Neural progenitor cell (in vitro differentiated cells): ENCODE measurements around the gene THRB. TPM values are rescaled to one million over a fixed set of nuclear protein-coding genes. Genes with fewer than 3 reads are reported as not detected.

Experiments
- DNase-seq: peaks from one replicate; pipeline ENCODE4 v3.0.0-alpha.2; 2016; ENCODE audit warnings: low spot score
- H2AFZ ChIP-seq: fragments of 200-600 bp; sonication (generic); replicated peaks from 2 replicates; pipeline ENCODE4 v1.6.1; 2016; ENCODE audit warnings: antibody characterized with exemption
- H3F3A ChIP-seq: fragments of 200-600 bp; sonication (generic); 2 replicates; pipeline ENCODE4 v1.6.1; 2016; ENCODE audit warnings: antibody characterized with exemption, low read depth
- H3K27ac ChIP-seq: fragments of 200-600 bp; sonication (generic); 2 replicates; pipeline ENCODE4 v1.5.1; 2016; ENCODE audit warnings: mild to moderate bottlenecking
- H3K27me3 ChIP-seq: fragments of 200-600 bp; sonication (generic); 2 replicates; pipeline ENCODE4 v1.6.1; 2016; ENCODE audit warnings: mild to moderate bottlenecking, moderate library complexity
- H3K36me3 ChIP-seq: fragments of 200-600 bp; sonication (generic); 2 replicates; pipeline ENCODE4 v1.5.1; 2016
- H3K4me1 ChIP-seq: fragments of 200-600 bp; sonication (generic); 2 replicates; pipeline ENCODE4 v1.6.1; 2016; ENCODE audit warnings: mixed run types
- H3K4me2 ChIP-seq: fragments of 200-600 bp; sonication (generic); 2 replicates; pipeline ENCODE4 v1.6.1; 2016
- H3K4me3 ChIP-seq: fragments of 200-600 bp; sonication (generic); 2 replicates; pipeline ENCODE4 v1.5.1; 2016
- H3K79me2 ChIP-seq: fragments of 200-600 bp; sonication (generic); 2 replicates; pipeline ENCODE4 v1.6.1; 2016; ENCODE audit warnings: low read depth
- H3K9ac ChIP-seq: fragments of 200-600 bp; sonication (generic); 2 replicates; pipeline ENCODE4 v1.6.1; 2016
- H3K9me3 ChIP-seq: fragments of 200-600 bp; sonication (generic); 2 replicates; pipeline ENCODE4 v1.5.1; 2016; ENCODE audit warnings: low read depth
- H4K20me1 ChIP-seq: fragments of 200-600 bp; sonication (generic); 2 replicates; pipeline ENCODE4 v1.6.1; 2016; ENCODE audit warnings: low read depth
- H3K27ac Mint-ChIP-seq: 3 replicates; pipeline ENCODE4 v1.8.0; 2021; ENCODE audit warnings: mixed read lengths
- H3K27me3 Mint-ChIP-seq: 2 replicates; pipeline ENCODE4 v1.8.0; 2022; ENCODE audit warnings: low read depth, mild to moderate bottlenecking, inconsistent platforms, moderate library complexity, mixed read lengths; ENCODE audit not compliant: insufficient read depth
- H3K36me3 Mint-ChIP-seq: 3 replicates; pipeline ENCODE4 v1.8.0; 2021; ENCODE audit warnings: mixed read lengths
- H3K4me1 Mint-ChIP-seq: 3 replicates; pipeline ENCODE4 v1.8.0; 2021; ENCODE audit warnings: mixed read lengths
- H3K4me3 Mint-ChIP-seq: 3 replicates; pipeline ENCODE4 v1.8.0; 2021; ENCODE audit warnings: mild to moderate bottlenecking, moderate library complexity, mixed read lengths
- H3K9me3 Mint-ChIP-seq: 3 replicates; pipeline ENCODE4 v1.8.0; 2020; ENCODE audit warnings: mixed read lengths
- CTCF ChIP-seq: fragments of 200-600 bp; sonication (generic); IDR thresholded peaks from 2 replicates; pipeline ENCODE4 v1.5.1; 2017; ENCODE audit warnings: antibody characterized with exemption, mild to moderate bottlenecking
- EZH2 ChIP-seq: fragments of 200-600 bp; sonication (generic); IDR thresholded peaks from 2 replicates; pipeline ENCODE4 v1.6.1; 2017; ENCODE audit warnings: antibody characterized with exemption, mild to moderate bottlenecking, moderate library complexity
- EZH2phosphoT487 ChIP-seq: fragments of 200-600 bp; sonication (generic); IDR thresholded peaks from 2 replicates; pipeline ENCODE4 v1.6.1; 2017; ENCODE audit warnings: antibody characterized with exemption
- total RNA-seq: library from RNA; depleted of rRNA; stranded (reverse); fragments of >200 nt; gene quantifications from 2 replicates; pipeline ENCODE4 v1.2.3, GENCODE V29; 2015; ENCODE audit warnings: low replicate concordance

THRB gene
- total RNA-seq, 1 donor from 2014 or later: 1.2 TPM

- H3F3A ChIP-seq: peaks cover 7% of the 10 kb centered on the region
- Mint-ChIP-seq H3K9me3 (no peaks in the 10 kb centered on the region), H3K27me3 (peaks cover 4% of the 10 kb centered on the region), H3K4me3 (no peak overlapping the region), H3K36me3 (no peaks in the 10 kb centered on the region), H3K27ac (no peak overlapping the region), H3K4me1 (peaks cover 11% of the 10 kb centered on the region)
- peak overlapping the region; percentile 25 for H3K4me2 ChIP-seq
- DNase-seq: no peak
- H3K79me2 ChIP-seq: no peaks in the 10 kb centered on the region
- H3K9me3 ChIP-seq: no peaks in the 10 kb centered on the region
- no peak overlapping the region for H3K4me3 ChIP-seq
- H3K36me3 ChIP-seq: no peaks in the 10 kb centered on the region
- H4K20me1 ChIP-seq: no peaks in the 10 kb centered on the region
- peaks cover 14% of the 10 kb centered on the region for H3K4me1 ChIP-seq
- no peak overlapping the region for H3K27ac ChIP-seq
- H3K27me3 ChIP-seq: no peaks in the 10 kb centered on the region
- TF ChIP-seq CTCF (no peak), EZH2phosphoT487 (no peak), EZH2 (no peak)
- H3K9ac ChIP-seq: no peak overlapping the region
- H2AFZ ChIP-seq: no peak overlapping the region
Observed at GRCh38 chr3:24271228-24271627, 223.4 kb downstream of the THRB start.

- H3K36me3 ChIP-seq: no peaks in the 10 kb centered on the region
Observed at GRCh38 chr3:24270744-24271143, 223.9 kb downstream of the THRB start.

DNA sequence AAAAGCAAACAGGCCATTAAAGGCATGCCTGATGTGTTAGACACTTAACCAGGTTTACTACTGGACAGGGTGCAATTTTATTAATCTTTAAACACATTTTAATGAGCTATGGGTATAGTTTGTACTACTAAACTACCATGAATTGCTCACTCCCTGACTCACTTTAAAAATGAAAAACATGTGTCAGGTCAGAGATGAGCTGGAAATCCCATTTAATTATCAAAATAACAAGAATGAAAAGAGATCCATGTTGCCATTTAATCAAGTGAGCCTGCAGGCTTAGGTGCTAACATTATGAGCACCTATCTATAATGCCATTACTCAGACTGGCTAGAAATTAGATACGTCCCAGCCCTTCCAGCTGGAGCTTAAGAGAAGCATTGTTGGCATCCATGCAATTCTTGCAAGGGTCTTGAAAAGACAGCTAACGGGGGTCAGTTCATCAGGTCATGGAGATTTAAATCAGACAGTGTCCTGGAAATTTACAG lies 224.4 kb downstream of the THRB start:
- Histone ChIP-seq H3K9me3 (no peaks in the 10 kb centered on the region), H3K27ac (no peak overlapping the region), H3K4me1 (peaks cover 14% of the 10 kb centered on the region), H3K9ac (no peak overlapping the region), H3K4me2 (peak overlapping the region; percentile 25), H3F3A (peaks cover 7% of the 10 kb centered on the region), H4K20me1 (no peaks in the 10 kb centered on the region), H2AFZ (no peak overlapping the region), H3K27me3 (no peaks in the 10 kb centered on the region), H3K4me3 (no peak overlapping the region), H3K79me2 (no peaks in the 10 kb centered on the region), H3K36me3 (no peaks in the 10 kb centered on the region)
- TF ChIP-seq EZH2phosphoT487 (no peak), EZH2 (no peak), CTCF (no peak)
- no peak overlapping the region for H3K27ac Mint-ChIP-seq
- no peak overlapping the region for H3K4me3 Mint-ChIP-seq
- H3K27me3 Mint-ChIP-seq: peaks cover 4% of the 10 kb centered on the region
- peaks cover 11% of the 10 kb centered on the region for H3K4me1 Mint-ChIP-seq
- no peaks in the 10 kb centered on the region for H3K9me3 Mint-ChIP-seq
- no peaks in the 10 kb centered on the region for H3K36me3 Mint-ChIP-seq
- DNase-seq: peak; percentile 72

More at GRCh38 chr3:24270744-24271143, 223.9 kb downstream of the THRB start:
- no peak overlapping the region for H3K9ac ChIP-seq
- H2AFZ ChIP-seq: no peak overlapping the region
- H3F3A ChIP-seq: peaks cover 7% of the 10 kb centered on the region
- no peaks in the 10 kb centered on the region for H3K36me3 Mint-ChIP-seq
- peak overlapping the region; percentile 25 for H3K4me2 ChIP-seq
- H3K27me3 ChIP-seq: no peaks in the 10 kb centered on the region
- peaks cover 11% of the 10 kb centered on the region for H3K4me1 Mint-ChIP-seq
- TF ChIP-seq EZH2phosphoT487 (no peak), EZH2 (no peak), CTCF (no peak)
- H4K20me1 ChIP-seq: no peaks in the 10 kb centered on the region
- H3K27ac Mint-ChIP-seq: no peak overlapping the region
- H3K4me3 Mint-ChIP-seq: no peak overlapping the region
- H3K9me3 Mint-ChIP-seq: no peaks in the 10 kb centered on the region
- peaks cover 14% of the 10 kb centered on the region for H3K4me1 ChIP-seq
- no peaks in the 10 kb centered on the region for H3K79me2 ChIP-seq
- no peak overlapping the region for H3K4me3 ChIP-seq
- H3K27ac ChIP-seq: no peak overlapping the region
- no peak for DNase-seq
- H3K27me3 Mint-ChIP-seq: peaks cover 4% of the 10 kb centered on the region
- no peaks in the 10 kb centered on the region for H3K9me3 ChIP-seq
